ENCODE data around the gene JMJD8.
A peak's percentile ranks its signal among the peaks of the same experiment; 100 is the strongest.

JMJD8 gene

GRCh38 chr16:636206-637080 is 47.7 kb downstream of the JMJD8 start, which contains the start of gene METTL26:
Gene METTL26 (minus strand): TSS chr16:636305. CDS start chr16:636290, 15 bp downstream.
- Histone ChIP-seq H3K4me1 (ENCODE audit: control insufficient read depth, insufficient read depth, low read length) (peaks cover 5% of the 10 kb centered on the region; the same call in 1 of the 2 replicates), H3K4me3 (ENCODE audit: low read depth, low read length) (peak within 1 kb of the TSS; percentile 87), H3K36me3 (ENCODE audit: control insufficient read depth in 2 of 2, insufficient read depth in 1 of 2, low read length in 2 of 2) (peaks cover 0 to 20% of the 10 kb centered on the region in 2 experiments; a peak in 1 of 3 replicates), H3K27ac (ENCODE audit: extremely low read depth, low read depth, low read length) (peak within 1 kb of the TSS; percentile 82), H3K9me3 (ENCODE audit: control insufficient read depth, insufficient read depth, low read depth, low read length) (no peaks in the 10 kb centered on the region)
- ChIA-PET CTCF (interaction anchor here (1.2 to 1.5 kb wide), 3 partner anchors 11 to 46 kb away, joined by 3 to 6 read pairs (median 5); no protein-coding TSS in a partner anchor), POLR2A (interaction anchor here (0.6 to 2.0 kb wide), 14 partner anchors 11 to 109 kb away, joined by 3 to 10 read pairs (median 4); partner anchors contain the start of genes CAPN15, JMJD8 and WDR90)
- TF ChIP-seq YY1 (tag by site-specific recombination; IDR thresholded peaks at IDR 0.05) (peak; percentile 49), ZNF324 (tag by site-specific recombination; IDR thresholded peaks at IDR 0.05) (peak; percentile 95), ZNF37A (tag by site-specific recombination; IDR thresholded peaks at IDR 0.05) (no peak), ZBTB8A (tag by site-specific recombination; IDR thresholded peaks at IDR 0.05) (peak; percentile 99), ZNF629 (tag by site-specific recombination; IDR thresholded peaks at IDR 0.05) (peak; percentile 78), ZNF138 (tag by site-specific recombination; IDR thresholded peaks at IDR 0.05; ENCODE audit: borderline replicate concordance) (no peak), ZNF366 (tag by site-specific recombination; conservative IDR thresholded peaks at IDR 0.05) (no peak), SALL2 (tag by site-specific recombination; IDR thresholded peaks at IDR 0.05; ENCODE audit: borderline replicate concordance) (no peak), ZNF473 (tag by site-specific recombination; IDR thresholded peaks at IDR 0.05) (no peak), ZNF776 (tag by site-specific recombination; IDR thresholded peaks at IDR 0.05; ENCODE audit: borderline replicate concordance) (no peak), ZNF394 (tag by site-specific recombination; IDR thresholded peaks at IDR 0.05; ENCODE audit: borderline replicate concordance) (peak; percentile 80), ZNF514 (tag by site-specific recombination; IDR thresholded peaks at IDR 0.05) (no peak), MEIS1 (CRISPR knock-in tag; IDR thresholded peaks at IDR 0.05; ENCODE audit: borderline replicate concordance) (no peak), ZNF292 (tag by site-specific recombination; IDR thresholded peaks at IDR 0.05; ENCODE audit: borderline replicate concordance, low read depth) (no peak), ZNF140 (tag by site-specific recombination; IDR thresholded peaks at IDR 0.05) (no peak), ZNF600 (tag by site-specific recombination; IDR thresholded peaks at IDR 0.05) (peak; percentile 50; the same call in 1 of the 2 replicates), KLF10 (tag by site-specific recombination; IDR thresholded peaks at IDR 0.05) (peak; percentile 93), PRDM10 (tag by site-specific recombination; IDR thresholded peaks at IDR 0.05) (peak; percentile 69), HOXC10 (CRISPR knock-in tag; IDR thresholded peaks at IDR 0.05) (no peak), ZBTB44 (tag by site-specific recombination; IDR thresholded peaks at IDR 0.05) (peak; percentile 46; the same call in 1 of the 2 replicates), ZNF23 (tag by site-specific recombination; IDR thresholded peaks at IDR 0.05; ENCODE audit: borderline replicate concordance) (no peak), ZNF423 (tag by site-specific recombination; IDR thresholded peaks at IDR 0.05) (no peak), ZNF777 (tag by site-specific recombination; IDR thresholded peaks at IDR 0.05; ENCODE audit: borderline replicate concordance) (peak; percentile 61; the same call in 1 of the 2 replicates)
- TF ChIP-seq, protein P1, sequence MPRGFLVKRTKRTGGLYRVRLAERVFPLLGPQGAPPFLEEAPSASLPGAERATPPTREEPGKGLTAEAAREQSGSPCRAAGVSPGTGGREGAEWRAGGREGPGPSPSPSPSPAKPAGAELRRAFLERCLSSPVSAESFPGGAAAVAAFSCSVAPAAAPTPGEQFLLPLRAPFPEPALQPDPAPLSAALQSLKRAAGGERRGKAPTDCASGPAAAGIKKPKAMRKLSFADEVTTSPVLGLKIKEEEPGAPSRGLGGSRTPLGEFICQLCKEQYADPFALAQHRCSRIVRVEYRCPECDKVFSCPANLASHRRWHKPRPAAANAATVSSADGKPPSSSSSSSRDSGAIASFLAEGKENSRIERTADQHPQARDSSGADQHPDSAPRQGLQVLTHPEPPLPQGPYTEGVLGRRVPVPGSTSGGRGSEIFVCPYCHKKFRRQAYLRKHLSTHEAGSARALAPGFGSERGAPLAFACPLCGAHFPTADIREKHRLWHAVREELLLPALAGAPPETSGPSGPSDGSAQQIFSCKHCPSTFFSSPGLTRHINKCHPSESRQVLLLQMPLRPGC (tag by site-specific recombination; IDR thresholded peaks at IDR 0.05) = no peak; the same call in 1 of the 2 replicates
- TF ChIP-seq, protein P2, sequence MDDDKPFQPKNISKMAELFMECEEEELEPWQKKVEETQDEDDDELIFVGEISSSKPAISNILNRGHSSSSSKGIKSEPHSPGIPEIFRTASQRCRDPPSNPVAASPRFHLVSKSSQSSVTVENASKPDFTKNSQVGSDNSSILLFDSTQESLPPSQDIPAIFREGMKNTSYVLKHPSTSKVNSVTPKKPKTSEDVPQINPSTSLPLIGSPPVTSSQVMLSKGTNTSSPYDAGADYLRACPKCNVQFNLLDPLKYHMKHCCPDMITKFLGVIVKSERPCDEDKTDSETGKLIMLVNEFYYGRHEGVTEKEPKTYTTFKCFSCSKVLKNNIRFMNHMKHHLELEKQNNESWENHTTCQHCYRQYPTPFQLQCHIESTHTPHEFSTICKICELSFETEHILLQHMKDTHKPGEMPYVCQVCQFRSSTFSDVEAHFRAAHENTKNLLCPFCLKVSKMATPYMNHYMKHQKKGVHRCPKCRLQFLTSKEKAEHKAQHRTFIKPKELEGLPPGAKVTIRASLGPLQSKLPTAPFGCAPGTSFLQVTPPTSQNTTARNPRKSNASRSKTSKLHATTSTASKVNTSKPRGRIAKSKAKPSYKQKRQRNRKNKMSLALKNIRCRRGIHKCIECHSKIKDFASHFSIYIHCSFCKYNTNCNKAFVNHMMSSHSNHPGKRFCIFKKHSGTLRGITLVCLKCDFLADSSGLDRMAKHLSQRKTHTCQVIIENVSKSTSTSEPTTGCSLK (tag by site-specific recombination; IDR thresholded peaks at IDR 0.05) = no peak
- TF ChIP-seq, protein P3, sequence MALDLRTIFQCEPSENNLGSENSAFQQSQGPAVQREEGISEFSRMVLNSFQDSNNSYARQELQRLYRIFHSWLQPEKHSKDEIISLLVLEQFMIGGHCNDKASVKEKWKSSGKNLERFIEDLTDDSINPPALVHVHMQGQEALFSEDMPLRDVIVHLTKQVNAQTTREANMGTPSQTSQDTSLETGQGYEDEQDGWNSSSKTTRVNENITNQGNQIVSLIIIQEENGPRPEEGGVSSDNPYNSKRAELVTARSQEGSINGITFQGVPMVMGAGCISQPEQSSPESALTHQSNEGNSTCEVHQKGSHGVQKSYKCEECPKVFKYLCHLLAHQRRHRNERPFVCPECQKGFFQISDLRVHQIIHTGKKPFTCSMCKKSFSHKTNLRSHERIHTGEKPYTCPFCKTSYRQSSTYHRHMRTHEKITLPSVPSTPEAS (tag by site-specific recombination; IDR thresholded peaks at IDR 0.05) = peak; percentile 43; the same call in 1 of the 2 replicates

Measured in HEK293 (cell line).